Activated CD8-positive, alpha-beta T cell treated with anti-CD3 and anti-CD28 coated beads for 36 hours (primary cell): ENCODE results near the gene KRTDAP. TPM values are rescaled to one million over a fixed set of nuclear protein-coding genes. Genes with fewer than 3 reads are reported as not detected.

Experiments
- ATAC-seq: fragments of 200-7000 bp; cut with Tn5 transposase; one replicate; pipeline ENCODE4 v1.10.0; 2021; ENCODE audit warnings: mild to moderate bottlenecking, moderate library complexity
- CTCF ChIA-PET: fragments of 350-600 bp; sonication (Branson Sonifier 250); formaldehyde crosslinking; loops from one replicate; lab custom pipeline; 2021; ENCODE audit warnings: antibody characterized with exemption; lab: Charles Lee
- POLR2A ChIA-PET: fragments of 350-600 bp; sonication (Branson Sonifier 250); formaldehyde crosslinking; loops from one replicate; lab custom pipeline; 2021; ENCODE audit warnings: antibody characterized with exemption; lab: Charles Lee
- DNase-seq: peaks from one replicate; pipeline ENCODE4 v3.0.0-alpha.2; 2020
- H3K27ac Mint-ChIP-seq: one replicate; pipeline ENCODE4 v1.8.0; 2021; ENCODE audit warnings: mild to moderate bottlenecking, mixed read lengths
- H3K27me3 Mint-ChIP-seq: one replicate; pipeline ENCODE4 v1.8.0; 2021; ENCODE audit warnings: mixed read lengths
- H3K36me3 Mint-ChIP-seq: one replicate; pipeline ENCODE4 v1.8.0; 2021; ENCODE audit warnings: low read depth, mixed read lengths
- H3K4me1 Mint-ChIP-seq: one replicate; pipeline ENCODE4 v1.8.0; 2021; ENCODE audit warnings: low read depth, mixed read lengths
- H3K4me3 Mint-ChIP-seq: one replicate; pipeline ENCODE4 v1.8.0; 2021; ENCODE audit warnings: mild to moderate bottlenecking, moderate library complexity, mixed read lengths
- H3K9me3 Mint-ChIP-seq: one replicate; pipeline ENCODE4 v1.8.0; 2021; ENCODE audit warnings: mixed read lengths
- intact Hi-C: fragments of 100-400 bp; cut with micrococcal nuclease; formaldehyde crosslinking; loops from one replicate; pipeline ENCODE4 v1.10.0; 2022
- total RNA-seq, 2 experiments: library from RNA; stranded (reverse); gene quantifications; one replicate each; pipeline ENCODE4 v1.2.3, GENCODE V29; 2021
- TF ChIP-seq, protein P1 (sequence below): fragments of 200-600 bp; IDR thresholded peaks from one replicate; pipeline ENCODE4 v1.8.0; 2022; ENCODE audit warnings: antibody characterized with exemption, mild to moderate bottlenecking

Gene KRTDAP
- total RNA-seq, 2 experiments from 2014 or later = not detected

GRCh38 chr19:35459414-35460082 lies 30.7 kb downstream of the KRTDAP start:
- Mint-ChIP-seq H3K9me3 (no peaks in the 10 kb centered on the region), H3K4me1 (peaks cover 31% of the 10 kb centered on the region), H3K27me3 (no peaks in the 10 kb centered on the region), H3K4me3 (no peak overlapping the region), H3K27ac (no peak overlapping the region), H3K36me3 (no peaks in the 10 kb centered on the region)
- no peak for DNase-seq
- POLR2A ChIA-PET = no interaction called here
- CTCF ChIA-PET = interaction anchor here (0.8 to 1.9 kb wide), 4 partner anchors 9 to 51 kb away, joined by 3 to 11 read pairs (median 4); no protein-coding TSS in a partner anchor
- TF ChIP-seq, protein P1, sequence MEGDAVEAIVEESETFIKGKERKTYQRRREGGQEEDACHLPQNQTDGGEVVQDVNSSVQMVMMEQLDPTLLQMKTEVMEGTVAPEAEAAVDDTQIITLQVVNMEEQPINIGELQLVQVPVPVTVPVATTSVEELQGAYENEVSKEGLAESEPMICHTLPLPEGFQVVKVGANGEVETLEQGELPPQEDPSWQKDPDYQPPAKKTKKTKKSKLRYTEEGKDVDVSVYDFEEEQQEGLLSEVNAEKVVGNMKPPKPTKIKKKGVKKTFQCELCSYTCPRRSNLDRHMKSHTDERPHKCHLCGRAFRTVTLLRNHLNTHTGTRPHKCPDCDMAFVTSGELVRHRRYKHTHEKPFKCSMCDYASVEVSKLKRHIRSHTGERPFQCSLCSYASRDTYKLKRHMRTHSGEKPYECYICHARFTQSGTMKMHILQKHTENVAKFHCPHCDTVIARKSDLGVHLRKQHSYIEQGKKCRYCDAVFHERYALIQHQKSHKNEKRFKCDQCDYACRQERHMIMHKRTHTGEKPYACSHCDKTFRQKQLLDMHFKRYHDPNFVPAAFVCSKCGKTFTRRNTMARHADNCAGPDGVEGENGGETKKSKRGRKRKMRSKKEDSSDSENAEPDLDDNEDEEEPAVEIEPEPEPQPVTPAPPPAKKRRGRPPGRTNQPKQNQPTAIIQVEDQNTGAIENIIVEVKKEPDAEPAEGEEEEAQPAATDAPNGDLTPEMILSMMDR = no peak
- intact Hi-C loops = no loop called here
- ATAC-seq = no peak

DNA sequence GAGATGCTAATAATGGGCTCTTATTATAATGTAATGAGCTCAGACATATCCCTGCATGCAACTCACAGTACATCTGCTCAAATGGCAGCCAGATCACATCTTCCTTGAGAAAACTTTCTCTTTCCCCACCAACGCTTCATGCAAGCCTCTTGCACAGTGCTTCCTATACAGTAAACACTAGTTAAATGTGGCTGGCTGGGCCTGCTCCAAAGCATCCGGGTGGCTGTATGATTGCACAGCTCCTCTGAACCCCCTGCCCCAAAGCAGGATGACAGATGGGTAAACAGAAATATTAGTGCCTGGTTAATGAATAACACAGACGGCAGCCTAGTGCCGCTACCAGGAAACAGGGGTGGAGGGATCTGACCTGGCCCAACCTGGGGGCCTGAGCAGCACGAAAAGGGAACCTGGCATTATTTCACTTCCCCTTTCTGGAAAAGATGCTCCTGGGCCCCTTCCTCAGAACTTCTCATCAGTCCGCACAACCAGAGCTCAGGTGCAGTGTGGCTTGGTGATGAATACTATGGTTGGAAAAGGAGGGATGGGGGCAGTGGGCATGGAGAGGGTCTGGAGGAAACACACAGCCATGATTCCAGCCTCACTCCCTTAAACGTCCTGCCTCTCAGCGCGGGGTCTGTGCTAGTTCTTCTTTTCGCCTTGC lies 31.4 kb downstream of the KRTDAP start:
- ChIA-PET POLR2A (no interaction called here), CTCF (interaction anchor here (1.1 to 1.9 kb wide), 2 partner anchors 10 to 51 kb away, joined by 3 to 11 read pairs; no protein-coding TSS in a partner anchor)
- H3K9me3 Mint-ChIP-seq = no peaks in the 10 kb centered on the region
- no peak overlapping the region for H3K27ac Mint-ChIP-seq
- TF ChIP-seq, protein P1 = no peak
- peaks cover 29% of the 10 kb centered on the region for H3K4me1 Mint-ChIP-seq
- DNase-seq (no peak), ATAC-seq (no peak)
- H3K27me3 Mint-ChIP-seq = no peaks in the 10 kb centered on the region
- H3K36me3 Mint-ChIP-seq = no peaks in the 10 kb centered on the region
- H3K4me3 Mint-ChIP-seq = no peak overlapping the region
- intact Hi-C loops = no loop called here

DNA sequence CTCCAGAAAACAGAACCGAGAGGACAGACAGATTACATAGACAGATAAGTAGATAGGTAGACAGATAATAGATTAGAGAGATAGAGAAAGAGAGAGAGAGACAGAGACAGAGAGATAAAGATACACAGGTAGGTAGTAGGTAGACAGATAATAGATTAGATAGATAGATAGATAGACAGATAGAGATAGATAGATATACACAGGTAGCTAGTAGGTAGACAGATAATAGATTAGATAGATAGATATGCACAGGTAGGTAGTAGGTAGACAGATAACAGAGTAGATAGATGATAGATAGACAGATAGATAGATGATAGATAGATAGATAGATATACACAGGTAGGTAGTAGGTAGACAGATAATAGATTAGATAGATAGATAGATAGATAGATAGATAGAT lies 32.1 kb downstream of the KRTDAP start:
- DNase-seq (no peak), ATAC-seq (no peak)
- Mint-ChIP-seq H3K27me3 (no peaks in the 10 kb centered on the region), H3K36me3 (no peaks in the 10 kb centered on the region), H3K9me3 (no peaks in the 10 kb centered on the region), H3K4me3 (no peak overlapping the region), H3K27ac (no peak overlapping the region), H3K4me1 (peaks cover 24% of the 10 kb centered on the region)
- TF ChIP-seq, protein P1 = no peak
- intact Hi-C loops = no loop called here
- POLR2A ChIA-PET = no interaction called here
- CTCF ChIA-PET = no interaction called here

DNA sequence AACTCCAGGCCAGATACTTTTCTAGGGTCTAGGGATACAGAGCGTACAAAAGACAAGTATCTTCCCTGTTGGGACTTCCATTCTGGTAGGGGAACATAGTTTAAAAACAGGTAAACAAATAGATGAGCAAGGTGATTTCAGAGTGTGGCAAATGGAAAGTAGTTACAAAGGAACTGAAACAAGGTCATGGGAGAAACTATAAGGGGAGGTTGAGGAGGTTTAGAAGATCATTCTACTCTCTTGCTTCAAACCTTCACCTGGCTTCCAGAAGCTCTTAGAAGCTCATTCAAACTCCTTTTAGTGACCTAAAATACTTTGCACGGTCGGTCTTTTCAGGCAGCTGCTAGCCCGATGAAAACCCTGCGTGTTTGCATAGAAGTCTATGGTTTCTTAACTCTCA lies 33.1 kb downstream of the KRTDAP start:
- H3K27ac Mint-ChIP-seq = no peak overlapping the region
- H3K9me3 Mint-ChIP-seq = no peaks in the 10 kb centered on the region
- no peak overlapping the region for H3K4me3 Mint-ChIP-seq
- H3K36me3 Mint-ChIP-seq = no peaks in the 10 kb centered on the region
- ChIA-PET CTCF (interaction anchor here (0.8 to 1.4 kb wide), 3 partner anchors 12 to 80 kb away, joined by 3 read pairs; no protein-coding TSS in a partner anchor), POLR2A (interaction anchor here (0.6 to 0.7 kb wide), 2 partner anchors 140 to 254 kb away, joined by 3 read pairs; no protein-coding TSS in a partner anchor)
- DNase-seq = no peak
- H3K27me3 Mint-ChIP-seq = no peaks in the 10 kb centered on the region
- intact Hi-C loops = no loop called here
- peaks cover 19% of the 10 kb centered on the region for H3K4me1 Mint-ChIP-seq
- no peak for ATAC-seq
- TF ChIP-seq, protein P1 = no peak
